Skeletal muscle satellite cell (primary cell): ENCODE data around the gene SYNC. TPM values are rescaled to one million over a fixed set of nuclear protein-coding genes. Genes with fewer than 3 reads are reported as not detected.
"Not testable (repeated sequence)": the region's sequence is repeated elsewhere in the genome, so short reads cannot be mapped to it uniquely, and the experiment has no call there.

ENCODE experiments used
- H3K27me3 ChIP-seq: 2 replicates; pipeline ENCODE4 v1.7.0; 2013; ENCODE audit warnings: low read length; ENCODE audit not compliant: control insufficient read depth, insufficient read depth
- H3K36me3 ChIP-seq: 2 replicates; pipeline ENCODE4 v1.7.0; 2013; ENCODE audit warnings: mild to moderate bottlenecking, control low read depth, low read length; ENCODE audit not compliant: insufficient read depth
- H3K4me1 ChIP-seq: 2 replicates; pipeline ENCODE4 v1.7.0; 2013; ENCODE audit warnings: low read length; ENCODE audit not compliant: control insufficient read depth, insufficient read depth
- H3K4me2 ChIP-seq: 2 replicates; pipeline ENCODE4 v1.7.0; 2013; ENCODE audit warnings: mild to moderate bottlenecking, low read length
- H3K4me3 ChIP-seq: 2 replicates; pipeline ENCODE4 v1.7.0; 2013; ENCODE audit warnings: low read length
- H3K9ac ChIP-seq: 2 replicates; pipeline ENCODE4 v1.7.0; 2013; ENCODE audit warnings: mild to moderate bottlenecking, low read depth, low read length, moderate library complexity
- H3K9me3 ChIP-seq: replicated peaks from 2 replicates; pipeline ENCODE4 v1.7.0; 2013; ENCODE audit warnings: mild to moderate bottlenecking, control low read depth, low read length
- small RNA-seq: library from RNA; depleted of rRNA; stranded (forward); fragments of <200 nt; gene quantifications from one replicate; pipeline ENCODE3, GENCODE V24; 2012

SYNC gene

DNA sequence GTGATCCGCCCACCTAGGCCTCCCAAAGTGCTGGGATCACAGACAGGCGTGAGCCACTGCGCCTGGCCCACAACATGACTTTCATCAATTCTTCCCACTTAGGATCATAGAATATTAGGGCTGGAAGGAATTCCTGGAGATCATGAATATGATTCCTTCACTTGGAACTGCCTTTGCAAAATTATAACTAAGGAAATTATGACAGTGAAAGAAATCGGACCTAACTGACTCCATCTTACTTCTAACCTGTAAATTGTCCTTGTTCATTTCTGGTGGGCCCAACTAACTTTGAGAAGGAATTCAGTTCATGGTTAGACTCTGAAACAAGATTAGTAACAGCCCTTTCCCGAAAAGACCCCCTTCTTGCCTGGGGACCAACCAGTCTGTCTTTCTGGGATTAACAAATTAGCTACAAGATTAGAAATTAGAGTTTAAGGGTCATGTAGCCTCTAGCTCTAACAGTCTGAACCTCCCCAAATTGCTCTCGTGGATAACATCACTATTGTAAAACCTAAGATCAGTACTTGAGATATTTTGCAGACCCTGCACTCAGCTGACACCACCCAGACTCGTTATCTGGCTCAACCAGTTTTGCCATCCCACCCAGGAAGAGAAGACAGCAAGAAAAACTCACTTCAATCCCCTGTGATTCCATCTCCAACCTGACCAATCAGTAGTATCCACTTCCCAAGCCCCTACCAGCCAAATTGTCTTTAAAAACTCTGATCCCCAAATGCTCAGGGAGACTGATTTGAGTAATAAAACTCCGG lies 66.9 kb downstream of the SYNC start:
- Histone ChIP-seq H3K4me2 (no peak overlapping the region), H3K4me3 (no peak overlapping the region), H3K9me3 (no peaks in the 10 kb centered on the region), H3K9ac (no peak overlapping the region), H3K36me3 (peaks cover 19% of the 10 kb centered on the region), H3K27me3 (no peaks in the 10 kb centered on the region), H3K4me1 (peaks cover 21% of the 10 kb centered on the region)

DNA sequence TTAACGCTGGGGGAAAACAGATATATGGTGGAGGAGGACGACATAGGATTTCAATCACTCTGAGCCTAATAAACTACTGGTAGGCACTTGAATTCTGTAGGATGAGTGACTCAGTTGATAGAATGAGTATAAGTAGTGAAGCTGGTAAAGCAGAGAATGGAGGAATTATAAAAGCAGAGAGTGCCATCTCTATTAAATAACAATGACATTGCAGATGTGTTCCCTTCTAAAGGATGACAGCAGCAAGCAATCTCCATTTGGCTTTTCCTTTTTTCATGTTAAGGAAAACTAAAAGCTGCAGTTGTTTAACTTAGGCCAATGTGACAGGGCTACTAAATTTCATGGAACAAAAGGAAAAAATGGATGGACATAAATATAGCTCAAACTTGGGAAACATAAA lies 69.7 kb downstream of the SYNC start:
- no peak overlapping the region for H3K9ac ChIP-seq
- H3K36me3 ChIP-seq, result peaks cover 29% of the 10 kb centered on the region
- H3K4me2 ChIP-seq, result no peak overlapping the region
- peaks cover 11% of the 10 kb centered on the region for H3K4me1 ChIP-seq
- H3K9me3 ChIP-seq, result no peaks in the 10 kb centered on the region
- no peaks in the 10 kb centered on the region for H3K27me3 ChIP-seq
- no peak overlapping the region for H3K4me3 ChIP-seq

DNA sequence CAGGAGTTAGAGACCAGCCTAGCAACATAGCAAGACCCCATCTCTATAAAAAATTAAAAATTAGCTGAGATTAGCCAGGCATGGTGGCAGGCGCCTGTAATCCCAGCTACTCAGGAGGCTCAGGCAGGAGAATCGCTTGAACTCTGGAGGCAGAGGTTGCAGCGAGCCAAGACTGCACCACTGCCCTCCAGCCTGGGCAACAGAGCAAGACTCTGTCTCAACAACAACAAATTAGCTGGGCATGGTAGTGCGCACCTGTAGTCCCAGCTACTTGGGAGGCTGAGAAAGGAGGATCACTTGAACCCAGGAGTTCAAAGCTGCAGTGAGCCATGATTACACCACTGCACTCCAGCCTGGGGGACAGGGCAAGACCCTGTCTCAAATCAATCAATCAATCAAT lies 72.4 kb downstream of the SYNC start:
- peaks cover 40% of the 10 kb centered on the region for H3K36me3 ChIP-seq
- H3K9ac ChIP-seq, H3K9me3 ChIP-seq, H3K27me3 ChIP-seq, H3K4me2 ChIP-seq, H3K4me3 ChIP-seq, H3K4me1 ChIP-seq: not testable (repeated sequence)

Small RNAs within 50 kb of the gene (small RNA-seq; reads per million reads assigned to genes)
- not detected for gene RF00019
